HepG2 (cell line): ENCODE measurements around the gene NAGS. TPM values are rescaled to one million over a fixed set of nuclear protein-coding genes. Genes with fewer than 3 reads are reported as not detected.

ENCODE experiments used
- ATAC-seq: fragments of 200-7000 bp; cut with Tn5 transposase; 3 replicates; pipeline ENCODE4 v1.9.1; 2020; ENCODE audit warnings: mild to moderate bottlenecking, moderate library complexity
- BruUV-seq: library from RNA; stranded (reverse); fragments of 400-500 nt; replicated peaks from 2 replicates; lab custom pipeline; 2021; lab: Mats Ljungman, UMichigan
- CTCF ChIA-PET: fragments of 300-600 bp; formaldehyde crosslinking; extraction: SDS; loops from one replicate; lab custom pipeline; 2021; ENCODE audit warnings: low total read pairs, inconsistent platforms, low intra/inter-chr PET ratio; lab: Yijun Ruan, JAX
- POLR2A ChIA-PET: fragments of 350-600 bp; sonication (Branson Sonifier 250); formaldehyde crosslinking; loops from one replicate; lab custom pipeline; 2020; ENCODE audit warnings: antibody characterized with exemption, inconsistent platforms; lab: Yijun Ruan, JAX
- DNase-seq: peaks from one replicate; pipeline ENCODE4 v3.0.0-alpha.2; 2015; ENCODE audit warnings: low spot score
- FAIRE-seq: peaks from 3 replicates; lab custom pipeline; 2011; peaks lifted over from hg19 to GRCh38; lab: Jason Lieb, UNC
- H2AFZ ChIP-seq: one replicate; pipeline ENCODE4 v1.6.1; 2011; ENCODE audit warnings: low read length, inconsistent platforms
- H3K27ac ChIP-seq: fragments of 300-600 bp; 3 replicates; pipeline ENCODE4 v1.8.0; 2011; ENCODE audit warnings: mixed run types, mild to moderate bottlenecking, mixed read lengths, low read length, inconsistent platforms; ENCODE audit not compliant: insufficient read depth; ENCODE audit errors: extremely low read length
- H3K27me3 ChIP-seq, 2 experiments: fragments of 200-600 bp in 1 of 2; 2 replicates in 1 of 2; 3 replicates in 1 of 2; pipeline versions ENCODE4 v1.6.0 to v1.8.0; 2011; ENCODE audit warnings: low read length in 2 of 2, mild to moderate bottlenecking in 2 of 2, moderate library complexity in 2 of 2, inconsistent platforms in 1 of 2; ENCODE audit not compliant: insufficient read depth in 2 of 2, control insufficient read depth in 1 of 2
- H3K36me3 ChIP-seq, 2 experiments: fragments of 200-600 bp in 1 of 2; replicated peaks in 1 of 2; 2 replicates in 1 of 2; 3 replicates in 1 of 2; pipeline versions ENCODE4 v1.5.1 to v1.8.0; 2011; ENCODE audit warnings: low read length in 2 of 2, inconsistent platforms in 1 of 2; ENCODE audit not compliant: insufficient read depth in 2 of 2, control insufficient read depth in 1 of 2
- H3K4me1 ChIP-seq: 2 replicates; pipeline ENCODE4 v1.5.1; 2012; ENCODE audit warnings: low read length, inconsistent platforms; ENCODE audit not compliant: insufficient read depth
- H3K4me2 ChIP-seq: 2 replicates; pipeline ENCODE4 v1.6.0; 2011; ENCODE audit warnings: low read depth, low read length, inconsistent platforms
- H3K4me3 ChIP-seq, 3 experiments: fragments of 200-600 bp in 1 of 3; sonication (generic), shearing (Covaris generic) in 1 of 3; replicated peaks in 1 of 3; 2 replicates each; pipeline ENCODE4 v1.5.1; 2011 to 2016; ENCODE audit warnings: low read length in 3 of 3, inconsistent platforms in 2 of 3, low read depth in 2 of 3, mild to moderate bottlenecking in 2 of 3, control low read depth in 1 of 3, mixed read lengths in 1 of 3; ENCODE audit not compliant: insufficient read depth in 1 of 3
- H3K79me2 ChIP-seq: one replicate; pipeline ENCODE4 v1.6.1; 2011; ENCODE audit warnings: low read length, inconsistent platforms; ENCODE audit not compliant: insufficient read depth
- H3K9ac ChIP-seq: 2 replicates; pipeline ENCODE4 v1.6.0; 2011; ENCODE audit warnings: mild to moderate bottlenecking, low read depth, low read length, inconsistent platforms; ENCODE audit not compliant: insufficient read depth
- H3K9me3 ChIP-seq: 2 replicates; pipeline ENCODE4 v1.5.1; 2012; ENCODE audit warnings: mild to moderate bottlenecking, low read length
- H4K20me1 ChIP-seq: 2 replicates; pipeline ENCODE4 v1.6.0; 2011; ENCODE audit warnings: inconsistent platforms, mild to moderate bottlenecking, low read length, moderate library complexity; ENCODE audit not compliant: insufficient read depth
- AGO1 ChIP-seq: fragments of 200-400 bp; formaldehyde crosslinking; IDR thresholded peaks from 2 replicates; pipeline ENCODE4 v1.6.1; 2017; ENCODE audit warnings: mild to moderate bottlenecking, low read depth, low read length, moderate library complexity; ENCODE audit not compliant: poor library complexity, severe bottlenecking
- HNF4A ChIP-seq: sonication (generic); formaldehyde crosslinking; IDR thresholded peaks from 2 replicates; pipeline ENCODE4 v1.4.0; 2020; ENCODE audit warnings: missing genetic modification reagents
- LCORL ChIP-seq, 2 experiments: fragments of 450-650 bp in 1 of 2; sonication (generic) in 1 of 2; formaldehyde crosslinking in 1 of 2; IDR thresholded peaks; 2 replicates each; pipeline versions ENCODE4 v1.5.0 to v1.6.1; 2017 to 2020; ENCODE audit warnings: antibody characterized with exemption in 1 of 2, missing genetic modification reagents in 1 of 2
- PAX8 ChIP-seq: sonication (generic); formaldehyde crosslinking; IDR thresholded peaks from 2 replicates; pipeline ENCODE4 v1.8.0; 2022; ENCODE audit warnings: mild to moderate bottlenecking, missing genetic modification reagents, borderline replicate concordance
- TMF1 ChIP-seq: sonication (generic); formaldehyde crosslinking; IDR thresholded peaks from 2 replicates; pipeline ENCODE4 v1.8.1; 2022; ENCODE audit warnings: low read depth, missing genetic modification reagents
- ZSCAN12 ChIP-seq: sonication (generic); formaldehyde crosslinking; IDR thresholded peaks from 2 replicates; pipeline ENCODE4 v1.9.0; 2021; ENCODE audit warnings: mild to moderate bottlenecking, missing genetic modification reagents
- WGBS: methylation state at CpG from one replicate; pipeline ENCODE4 v1.1.6; 2017; ENCODE audit warnings: low lambda C conversion rate; 5-methylcytosine and 5-hydroxymethylcytosine counted together
- in situ Hi-C: cut with HindIII; loops from 2 replicates; pipeline ENCODE4 v1.10.0; 2017; ENCODE audit warnings: low pct_unique_long_range_greater_than_20kb; ENCODE audit not compliant: extremely low pct_ligation_motif_present
- intact Hi-C: fragments of 100-400 bp; cut with micrococcal nuclease; formaldehyde crosslinking; loops from one replicate; pipeline ENCODE4 v1.10.0; 2022; ENCODE audit not compliant: unreplicated experiment
- polyA plus RNA-seq, 8 experiments: library from polyadenylated mRNA; depleted of rRNA in 3 of 8; stranded (reverse) in 7 of 8; unstranded in 1 of 8; fragments of >200 nt; fragmentation: Illumina TruSeq in 4 of 8; extraction: Trizol in 4 of 8; gene quantifications; 2 replicates each; pipeline versions ENCODE4 v1.2.1 to v1.2.3, GENCODE V29; 2011 to 2016; ENCODE audit warnings: low read depth in 4 of 8, missing spikeins in 1 of 8, mixed read lengths in 1 of 8; ENCODE audit not compliant: insufficient read depth in 1 of 8
- total RNA-seq, 5 experiments: library from RNA; depleted of rRNA; stranded (reverse); fragments of >200 nt; fragmentation: Illumina TruSeq; extraction: Trizol; gene quantifications; 2 replicates each; pipeline ENCODE4 v1.2.3, GENCODE V29; 2016; ENCODE audit warnings: low read depth in 1 of 5
- TF ChIP-seq, protein P1 (sequence below): sonication (generic); formaldehyde crosslinking; IDR thresholded peaks from 2 replicates; pipeline ENCODE4 v1.4.0; 2020; ENCODE audit warnings: missing genetic modification reagents

The NAGS gene
- total and polyA plus RNA-seq, 2 of the 13 experiments (the other 11 are each of a cell fraction or from before 2014, with no cell fraction given), result 4.3 to 5.1 TPM

DNA sequence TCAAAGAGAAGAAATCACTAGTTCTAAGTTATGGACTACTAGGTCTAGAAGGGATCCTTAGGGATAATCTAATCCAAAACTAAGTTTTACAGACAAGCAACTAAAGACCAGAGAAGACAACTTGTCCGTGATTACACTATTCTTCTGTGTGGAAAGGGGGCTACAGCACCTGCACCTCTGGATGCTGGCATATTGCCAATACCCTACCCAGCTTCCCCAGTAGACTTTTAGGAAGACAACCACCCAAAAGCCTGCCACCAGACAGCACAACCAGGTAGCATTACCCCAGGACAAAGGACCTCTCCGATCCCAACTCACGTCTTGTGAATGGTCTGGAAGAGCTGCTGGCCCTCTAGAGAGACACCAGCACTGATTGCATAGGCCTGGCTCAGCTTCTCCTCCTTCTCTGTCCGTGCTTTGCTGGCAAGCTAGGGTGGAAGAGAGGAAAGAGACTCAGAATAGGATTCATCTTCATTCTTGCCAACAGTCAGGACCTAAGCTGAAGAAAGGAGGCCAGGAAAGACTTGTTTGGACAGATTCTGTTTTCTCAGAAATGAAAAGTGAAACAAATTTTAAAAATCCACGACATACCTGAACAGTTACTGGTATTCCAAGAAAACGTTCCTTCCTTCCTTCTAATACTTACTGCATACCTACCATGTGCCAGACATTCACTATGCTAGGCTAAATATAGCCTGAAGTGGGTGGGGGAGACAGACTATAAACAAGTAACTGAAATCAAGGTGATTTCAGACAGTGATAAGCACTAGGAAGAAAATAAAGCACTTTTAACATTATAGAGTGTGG, 35.6 kb downstream of the NAGS start:
- Histone ChIP-seq H3K9me3 (no peaks in the 10 kb centered on the region), H3K4me3 (no peak overlapping the region), H3K79me2 (peaks cover 43% of the 10 kb centered on the region), H3K27ac (peak overlapping the region; percentile 18), H2AFZ (no peak overlapping the region)
- ChIA-PET POLR2A (no interaction called here), CTCF (no interaction called here)
- 94% methylated on average over 6 of the region's 6 CpGs for WGBS
- no peak for ATAC-seq
- in situ Hi-C loops, result loop anchor here (10.0 kb wide), 1 partner anchor 95 kb away; the partner anchor contains the start of gene PPY
- TF ChIP-seq, protein P1, sequence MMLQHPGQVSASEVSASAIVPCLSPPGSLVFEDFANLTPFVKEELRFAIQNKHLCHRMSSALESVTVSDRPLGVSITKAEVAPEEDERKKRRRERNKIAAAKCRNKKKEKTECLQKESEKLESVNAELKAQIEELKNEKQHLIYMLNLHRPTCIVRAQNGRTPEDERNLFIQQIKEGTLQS, result no peak
- TF ChIP-seq LCORL (IDR thresholded peaks at IDR 0.05), result 0 out of 2 replicates have a peak, but pooled peaks have one; percentile 46
- no peak for TF ChIP-seq LCORL (CRISPR knock-in tag; IDR thresholded peaks at IDR 0.05)
- TF ChIP-seq, all 625 proteins: peak for 1
- Histone ChIP-seq H3K27me3 (no peaks in the 10 kb centered on the region), H3K36me3 (peaks cover 34 to 59% of the 10 kb centered on the region in 2 experiments), H3K9ac (no peak overlapping the region), H3K4me1 (peaks cover 20% of the 10 kb centered on the region), H3K4me2 (no peak overlapping the region), H4K20me1 (peaks cover 25% of the 10 kb centered on the region)
- BruUV-seq, result no TSS peak
- intact Hi-C loops, result no loop called here
- no peak for DNase-seq
- FAIRE-seq, result no peak

DNA sequence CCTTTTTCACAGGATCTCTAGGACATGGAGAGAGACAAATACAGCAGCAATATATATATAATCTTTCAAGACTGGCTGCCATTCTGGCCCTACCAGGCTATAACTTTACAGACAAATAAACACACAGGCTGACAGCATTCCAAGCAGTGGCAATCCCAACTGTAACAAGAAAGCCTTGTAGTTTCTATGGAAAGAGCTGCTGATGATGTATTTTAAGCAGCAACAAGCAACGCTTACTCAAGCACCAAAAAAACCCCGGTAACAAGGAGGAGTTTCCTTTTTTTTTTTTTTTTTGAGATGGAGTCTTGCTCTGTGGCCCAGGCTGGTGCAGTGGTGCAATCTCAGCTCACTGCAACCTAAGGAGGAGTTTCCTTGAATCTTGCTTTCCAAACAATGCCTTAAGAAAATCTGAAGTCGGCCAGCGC, 38.9 kb downstream of the NAGS start:
- POLR2A ChIA-PET, result interaction anchor here (0.7 to 2.6 kb wide), 2 partner anchors 23 to 105 kb away, joined by 4 to 8 read pairs; partner anchors contain the start of gene LSM12
- intact Hi-C loops, result no loop called here
- H3K9me3 ChIP-seq, result no peaks in the 10 kb centered on the region
- ATAC-seq (no peak), DNase-seq (no peak), FAIRE-seq (no peak)
- no peak overlapping the region for H3K4me3 ChIP-seq
- no peak overlapping the region for H3K27ac ChIP-seq
- H3K36me3 ChIP-seq, result peaks cover 20 to 56% of the 10 kb centered on the region in 2 experiments
- CTCF ChIA-PET, result no interaction called here
- BruUV-seq, result no TSS peak
- H3K9ac ChIP-seq, result no peak overlapping the region
- H3K79me2 ChIP-seq, result peaks cover 59% of the 10 kb centered on the region
- no peak overlapping the region for H3K4me2 ChIP-seq
- no peak for TF ChIP-seq ZSCAN12 (CRISPR knock-in tag)
- TF ChIP-seq HNF4A, result no peak
- TF ChIP-seq TMF1, result no peak
- TF ChIP-seq PAX8 (CRISPR knock-in tag), result no peak
- no peak for TF ChIP-seq AGO1
- WGBS, result 97% methylated on average over 4 of the region's 4 CpGs
- peaks cover 25% of the 10 kb centered on the region for H4K20me1 ChIP-seq
- in situ Hi-C loops, result loop anchor here (10.0 kb wide), 1 partner anchor 98 kb away; the partner anchor contains the start of gene PPY
- H2AFZ ChIP-seq, result no peak overlapping the region
- no peaks in the 10 kb centered on the region for H3K27me3 ChIP-seq
- peaks cover 19% of the 10 kb centered on the region for H3K4me1 ChIP-seq
